Fibroblast of skin of right biceps (primary cell): ENCODE measurements around the gene MCCC1.

Source experiments
- DNase-seq: peaks from one replicate; pipeline ENCODE4 v3.0.0-alpha.2; 2013

MCCC1 gene

GRCh38 chr3:183038757-183039156, 60.5 kb downstream of the MCCC1 start:
- no peak for DNase-seq

GRCh38 chr3:183038221-183038620, 61.1 kb downstream of the MCCC1 start:
- DNase-seq: no peak

DNA sequence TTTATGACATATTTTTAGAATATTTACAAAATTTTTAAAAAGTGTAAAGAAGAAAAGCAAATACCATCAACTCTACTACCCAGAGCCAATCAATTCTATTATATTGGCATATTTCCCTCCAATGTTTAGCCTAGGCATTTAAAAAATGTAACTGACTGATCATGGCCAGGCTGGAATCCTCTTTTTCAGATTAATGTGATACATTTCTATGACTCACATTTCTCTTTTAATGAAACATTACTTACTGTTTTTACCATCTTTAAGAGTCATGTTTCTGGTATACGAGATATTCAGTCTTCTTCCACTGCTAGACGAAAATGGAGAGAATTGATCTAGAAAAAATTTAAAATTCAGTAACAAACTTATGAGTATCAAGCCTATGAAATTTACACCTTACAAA, 65.5 kb downstream of the MCCC1 start:
- DNase-seq: peak; percentile 73

DNA sequence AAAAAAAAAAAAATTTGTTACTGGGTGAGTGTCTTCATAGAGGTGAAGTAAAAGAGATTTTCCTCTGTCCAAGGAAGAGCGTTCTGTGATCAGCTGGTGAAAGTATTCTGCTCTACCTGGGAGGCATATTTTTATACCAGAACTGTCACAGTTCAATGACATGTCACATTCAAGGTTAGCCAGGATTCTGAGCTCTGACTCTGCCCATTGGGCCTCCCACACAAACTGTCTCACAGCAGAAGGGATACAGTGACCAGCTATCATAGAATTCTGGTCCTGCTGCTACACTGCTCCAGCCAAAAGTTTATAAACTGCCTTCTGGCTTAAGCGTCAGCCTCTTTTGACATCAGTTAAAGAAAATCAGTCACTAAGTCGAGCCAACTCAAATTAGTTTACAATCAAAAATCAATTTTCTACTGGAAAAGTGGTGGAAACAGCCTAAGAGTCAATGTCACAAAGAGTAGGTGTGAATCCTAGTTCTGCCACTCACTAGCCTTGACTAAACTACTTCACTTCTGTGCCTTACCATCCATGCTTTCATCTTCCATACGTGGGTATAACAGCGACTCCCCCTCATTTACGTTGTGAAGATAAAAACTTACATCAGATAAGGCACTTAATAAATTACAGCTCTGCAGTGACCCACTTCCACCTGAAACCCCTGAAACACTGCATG, 66.3 kb downstream of the MCCC1 start:
- DNase-seq: no peak

DNA sequence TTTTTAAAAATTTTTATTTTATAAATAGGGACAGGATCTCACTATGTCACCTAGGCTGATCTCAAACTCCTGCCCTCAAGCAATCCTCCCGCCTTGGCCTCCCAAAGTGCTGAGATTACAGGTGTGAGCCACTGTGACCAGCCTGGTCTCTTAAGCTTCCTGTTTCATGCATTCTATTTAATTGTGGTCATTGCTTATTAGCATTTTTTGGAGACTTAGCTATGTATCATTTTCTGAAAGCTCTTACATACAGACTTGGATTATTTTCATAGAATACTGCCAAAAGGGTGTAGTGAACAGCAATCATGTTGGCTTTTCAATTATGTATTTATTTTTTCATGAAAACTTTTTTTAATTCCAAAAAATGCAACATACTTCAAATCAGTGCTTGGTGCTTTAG, 67.5 kb downstream of the MCCC1 start:
- no peak for DNase-seq

- no peak for DNase-seq
Observed at GRCh38 chr3:183028416-183028815, 70.9 kb downstream of the MCCC1 start.

DNA sequence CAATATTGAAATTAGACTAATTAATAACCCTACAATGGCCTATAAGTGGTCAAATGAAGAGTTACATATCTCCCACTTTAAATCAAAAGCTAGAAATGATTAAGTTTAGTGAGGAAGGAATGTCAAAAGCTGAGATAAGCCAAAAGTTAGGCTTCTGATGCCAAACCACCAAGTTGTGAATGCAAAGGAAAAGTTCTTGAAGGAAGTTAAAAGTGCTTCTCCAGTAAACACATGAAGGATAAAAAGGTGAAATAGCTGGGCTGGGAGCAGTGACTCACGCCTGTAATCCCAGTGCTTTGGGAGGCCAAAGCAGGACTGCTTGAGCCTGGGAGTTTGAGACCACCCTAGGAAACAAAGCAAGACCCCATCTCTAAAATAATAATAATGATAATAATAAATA, 72.0 kb downstream of the MCCC1 start:
- DNase-seq: no peak

DNA sequence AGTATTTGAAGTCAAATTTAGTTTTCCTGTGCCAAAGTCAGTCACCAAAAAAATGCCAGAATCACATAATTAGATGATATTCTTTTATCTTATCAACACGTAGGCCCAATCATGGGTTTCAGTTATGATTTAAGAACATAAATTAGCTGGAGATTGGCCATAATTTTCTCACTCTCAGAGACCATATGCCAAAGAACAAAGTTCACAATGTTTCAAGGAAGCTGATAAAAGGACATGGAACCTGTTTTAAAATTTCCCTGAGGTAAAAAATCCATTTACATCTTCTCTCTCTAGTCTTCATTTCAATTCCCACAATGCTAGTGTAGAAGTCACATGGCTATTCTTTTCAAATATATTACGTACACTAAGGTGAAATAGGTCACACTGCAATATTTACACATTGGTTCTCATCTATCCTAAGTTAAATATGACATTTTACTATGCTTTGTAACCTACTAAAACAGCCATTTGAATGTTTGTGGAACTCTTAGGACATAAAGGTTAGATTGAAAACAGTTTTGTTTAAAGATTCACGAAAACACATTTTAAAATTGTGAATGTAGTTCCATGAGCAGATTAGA, 76.3 kb downstream of the MCCC1 start:
- DNase-seq: no peak

DNA sequence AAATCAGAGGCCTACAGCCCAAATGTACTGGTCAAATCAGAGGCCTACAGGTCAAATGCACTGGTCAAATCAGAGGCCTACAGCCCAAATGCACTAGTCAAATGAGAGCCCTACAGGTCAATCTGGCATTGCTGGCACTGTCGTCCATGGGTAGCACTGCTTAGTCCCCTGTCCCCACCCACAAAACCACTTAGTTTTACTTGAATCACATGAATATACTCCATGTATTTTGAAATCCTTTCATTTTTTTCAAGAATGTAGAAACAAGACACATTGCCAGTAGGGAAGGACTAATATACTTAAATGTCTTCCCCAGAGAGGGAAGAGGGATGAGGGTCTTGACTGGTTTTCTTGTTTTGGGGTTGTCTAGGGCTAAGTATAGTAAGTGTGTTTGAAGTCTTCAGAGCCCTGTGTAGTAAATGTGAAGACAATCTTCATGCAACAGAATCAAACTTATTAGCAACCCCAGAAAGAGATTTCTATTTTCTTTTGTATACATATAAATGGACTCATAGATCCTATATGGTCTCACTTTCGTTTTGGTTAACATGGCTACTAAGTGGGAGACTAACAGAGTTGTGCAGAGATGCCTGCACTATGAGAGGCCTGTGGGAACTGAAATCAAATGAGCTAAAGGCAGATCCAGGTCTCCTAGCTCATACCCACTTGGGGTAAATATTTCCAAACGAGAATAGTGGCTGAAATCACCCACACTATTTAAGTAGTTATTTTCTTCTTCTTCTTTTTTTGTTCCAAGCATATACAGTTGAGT, 80.7 kb downstream of the MCCC1 start:
- DNase-seq: no peak

DNA sequence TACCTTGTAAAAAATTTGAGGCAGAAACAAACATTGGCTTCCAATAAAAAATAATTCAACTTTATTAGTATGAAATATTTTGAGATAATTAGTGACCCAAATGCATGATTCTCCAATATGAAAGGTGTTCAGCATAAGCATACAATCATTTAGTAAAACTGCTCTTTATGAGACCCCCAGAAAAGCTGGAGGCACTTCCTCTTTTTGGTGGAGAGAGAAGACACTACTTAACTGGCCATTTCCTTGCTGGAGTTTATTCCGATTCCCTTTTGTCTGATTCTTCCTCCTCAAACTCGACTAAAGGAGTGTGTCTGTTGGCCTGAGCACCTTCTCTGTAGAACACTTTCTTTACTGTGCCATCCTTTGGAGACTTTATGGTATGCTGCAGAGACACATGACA, 84.1 kb downstream of the MCCC1 start:
- DNase-seq: no peak

DNA sequence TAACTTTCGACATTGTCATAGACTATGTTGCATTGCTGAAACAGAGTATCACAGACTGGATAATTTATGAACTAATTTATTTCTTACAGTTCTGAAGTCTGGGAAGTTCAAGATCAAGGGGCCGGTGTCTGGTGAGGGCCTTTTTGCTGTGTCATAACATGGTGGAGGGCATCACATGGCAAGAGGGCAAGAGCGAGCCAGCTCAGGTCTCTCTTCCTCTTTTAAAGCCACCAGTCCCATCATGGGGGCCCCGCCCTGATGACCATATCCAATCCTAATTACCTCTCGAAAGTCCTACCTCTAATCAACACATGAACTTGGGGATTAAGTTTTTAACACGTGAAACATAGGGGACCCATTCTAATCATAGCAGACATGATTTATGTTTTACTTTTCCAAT, 85.4 kb downstream of the MCCC1 start:
- no peak for DNase-seq

DNA sequence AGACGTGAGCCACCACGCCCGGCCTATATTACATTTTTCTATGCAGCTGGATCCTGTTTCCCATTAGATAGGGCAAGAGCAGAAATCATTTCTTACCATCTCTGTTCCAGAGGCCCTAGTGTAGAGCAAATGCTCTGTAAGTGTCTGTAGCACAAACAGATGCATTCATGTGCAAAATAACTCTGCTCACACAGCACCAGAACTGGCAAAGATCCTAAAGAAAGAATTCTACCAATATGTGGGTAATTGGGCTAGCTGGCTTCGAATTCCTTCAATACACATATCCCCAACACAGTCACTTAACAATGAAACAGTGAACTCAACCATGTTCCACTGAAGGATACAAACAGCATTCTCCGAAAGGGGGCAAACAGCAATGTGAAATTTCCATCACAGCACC, 86.2 kb downstream of the MCCC1 start:
- DNase-seq: no peak

DNA sequence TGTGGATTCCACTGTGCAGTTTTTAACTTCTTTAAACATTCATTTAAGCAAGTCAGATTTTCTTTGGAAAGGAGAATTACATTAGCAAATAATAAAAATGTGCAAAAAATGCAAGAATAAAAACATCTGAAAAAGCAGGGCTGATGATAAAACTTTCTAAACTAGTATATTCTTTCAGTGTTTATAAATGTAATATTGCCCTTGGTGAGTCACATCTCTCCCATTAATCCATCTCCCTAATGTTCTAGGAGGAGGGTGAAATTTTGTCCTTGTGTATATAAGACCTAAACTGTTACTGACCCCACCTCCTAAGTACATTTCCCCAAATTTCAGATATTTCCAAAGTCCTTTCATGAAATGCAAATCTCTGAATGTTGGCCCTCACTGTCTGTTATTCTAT, 90.5 kb downstream of the MCCC1 start:
- no peak for DNase-seq

DNA sequence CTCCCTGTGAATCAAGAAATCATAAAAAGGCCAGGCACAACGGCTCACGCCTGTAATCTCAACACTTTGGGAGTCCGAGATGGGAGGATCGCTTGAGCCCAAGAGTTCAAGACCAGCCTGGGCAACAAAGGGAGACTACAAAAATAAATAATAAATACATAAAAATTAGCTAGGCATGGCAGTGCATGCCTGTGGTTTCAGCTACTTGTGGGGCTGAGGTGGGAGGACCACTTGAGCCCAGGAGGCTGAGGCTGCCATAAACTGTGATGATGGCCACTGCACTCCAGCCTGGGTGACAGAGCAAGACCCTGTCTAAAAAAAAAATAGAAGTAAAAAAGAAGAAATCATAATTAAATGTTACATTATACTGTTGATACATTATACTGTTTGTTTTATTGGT, 91.0 kb downstream of the MCCC1 start:
- DNase-seq: no peak

DNA sequence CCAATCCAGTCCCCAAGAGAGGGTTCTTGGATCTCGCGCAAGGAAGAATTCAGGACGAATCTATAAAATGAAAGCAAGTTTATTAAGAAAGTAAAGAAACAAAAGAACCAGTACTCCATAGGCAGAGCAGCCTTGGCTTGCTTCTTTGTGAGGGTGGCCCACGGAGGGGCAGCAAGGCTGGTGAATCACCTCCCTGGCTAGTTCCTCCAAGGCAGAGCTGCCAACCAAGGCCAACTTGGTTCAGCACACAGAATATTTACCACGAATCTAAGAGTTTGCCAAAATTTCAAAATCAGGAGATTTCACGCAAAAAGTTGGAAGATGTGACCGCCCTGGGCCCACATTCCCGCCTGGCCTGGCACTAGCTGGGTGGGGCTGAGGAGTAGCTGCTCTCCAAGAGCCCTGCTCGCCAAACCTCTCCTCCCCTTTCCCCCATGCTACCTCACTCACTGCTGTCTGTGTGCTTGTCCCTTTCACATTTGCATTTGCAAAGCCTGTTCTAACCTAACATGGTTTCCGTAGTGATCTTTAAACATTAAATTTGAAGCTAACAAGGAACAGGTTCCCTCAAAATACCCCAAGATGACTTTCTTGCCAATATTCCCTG, 92.8 kb downstream of the MCCC1 start:
- no peak for DNase-seq

DNA sequence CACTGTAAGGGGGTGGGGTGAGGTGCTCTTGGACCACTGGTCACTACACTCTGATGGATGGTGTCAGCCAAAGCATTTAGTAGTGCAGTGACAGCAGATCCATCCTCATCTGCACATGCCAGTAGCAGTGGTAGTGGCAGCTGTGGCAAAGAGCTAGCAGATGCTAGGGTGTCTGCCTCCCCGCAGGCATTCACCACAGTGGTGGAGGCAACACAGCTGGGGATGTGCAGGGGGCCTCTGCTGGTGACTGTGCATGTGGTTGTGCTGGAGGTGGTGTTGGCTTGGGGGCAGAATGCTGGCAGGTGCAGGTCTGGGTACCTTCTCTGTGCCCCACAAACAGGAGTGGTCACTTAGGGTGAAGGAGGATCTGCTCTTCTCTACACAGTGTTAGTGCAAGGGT, 99.5 kb downstream of the MCCC1 start:
- no peak for DNase-seq

DNA sequence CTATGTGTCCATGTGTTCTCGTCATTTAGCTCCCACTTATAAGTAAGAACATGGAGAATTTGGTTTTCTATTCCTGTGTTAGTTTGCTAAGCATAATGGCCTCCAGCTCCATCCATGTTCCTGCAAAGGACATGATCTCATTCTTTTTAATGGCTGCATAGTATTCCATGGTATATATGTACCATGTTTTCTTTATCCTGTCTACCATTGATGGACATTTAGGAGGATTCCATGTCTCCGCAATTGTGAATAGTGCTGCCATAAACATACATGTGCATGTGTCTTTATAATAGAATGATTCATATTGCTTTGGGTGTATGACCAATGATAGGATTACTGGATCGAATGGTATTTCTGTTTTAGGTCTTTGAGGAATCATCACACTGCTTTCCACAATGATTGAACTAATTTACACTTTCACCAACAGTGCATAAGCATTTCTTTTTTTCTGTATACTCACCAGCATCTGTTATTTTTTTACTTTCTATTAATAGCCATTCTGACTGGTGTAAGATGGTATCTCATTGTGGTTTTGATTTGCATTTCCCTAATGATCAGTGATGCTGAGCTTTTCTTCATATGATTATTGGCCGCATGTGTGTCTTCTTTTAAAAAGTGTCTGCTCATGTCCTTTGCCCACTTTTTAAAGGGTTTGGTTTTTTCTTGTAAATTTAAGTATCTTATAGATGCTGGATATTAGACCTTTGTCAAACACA, 105.7 kb downstream of the MCCC1 start:
- peak; percentile 17 for DNase-seq

DNA sequence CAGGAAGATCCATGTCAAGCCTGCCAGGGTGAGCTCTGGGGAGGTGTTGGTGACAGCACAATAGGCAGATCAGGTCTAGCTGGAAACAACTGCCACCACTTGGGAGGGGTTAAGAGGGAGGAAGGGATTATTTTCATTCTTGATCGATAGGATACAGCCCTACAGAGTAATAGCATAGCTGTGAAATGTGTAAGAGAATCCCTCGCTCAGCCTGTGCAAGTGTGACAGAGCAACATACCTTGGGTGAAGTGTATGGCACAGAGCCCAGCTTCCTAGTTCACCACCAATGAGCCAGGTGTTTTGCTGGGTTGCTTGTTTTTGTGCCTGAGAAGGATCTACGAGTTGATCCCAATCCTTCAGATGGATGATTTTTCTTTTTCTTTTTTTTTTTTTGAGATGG, 109.7 kb downstream of the MCCC1 start:
- no peak for DNase-seq

GRCh38 chr3:182986021-182986420, 113.3 kb downstream of the MCCC1 start:
- no peak for DNase-seq

- DNase-seq: no peak
Observed at GRCh38 chr3:182983876-182984275, 115.4 kb downstream of the MCCC1 start.

DNA sequence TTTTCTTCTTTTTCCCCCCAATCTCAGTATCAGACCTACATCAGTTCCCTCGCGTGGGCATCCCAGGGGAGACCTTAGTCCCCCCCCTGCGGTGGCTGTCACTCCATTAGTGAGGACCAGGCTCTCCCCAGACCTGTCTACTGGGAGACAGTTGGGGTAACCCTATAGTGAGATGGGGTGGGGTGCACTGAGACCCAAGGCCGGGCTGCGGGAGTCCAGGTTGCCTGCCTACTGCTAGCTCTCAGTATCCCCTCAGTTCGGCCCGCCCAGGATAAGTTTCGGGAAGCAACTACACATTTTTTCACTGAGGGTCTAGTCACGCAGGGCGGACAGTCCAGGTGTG, 118.3 kb downstream of the MCCC1 start:
- DNase-seq: no peak

- peak; percentile 88 for DNase-seq
Observed at GRCh38 chr3:182980204-182981037, 118.9 kb downstream of the MCCC1 start, which contains the start of gene DCUN1D1. DCUN1D1 (minus strand) TSS chr3:182980538; CDS start chr3:182980489, 49 bp downstream.
